NT2/D1 (cell line): Measurements from ENCODE around the gene CD58.
A peak's percentile ranks its signal among the peaks of the same experiment; 100 is the strongest.

Experiments
- DNase-seq: peaks from one replicate; pipeline ENCODE4 v3.0.0-alpha.2; 2011; ENCODE audit warnings: low read depth, low spot score
- H3K27me3 ChIP-seq: 2 replicates; pipeline ENCODE4 v1.6.0; 2011; ENCODE audit warnings: mild to moderate bottlenecking; ENCODE audit not compliant: insufficient read length, insufficient read depth
- H3K36me3 ChIP-seq: 2 replicates; pipeline ENCODE4 v1.6.1; 2011; ENCODE audit warnings: mild to moderate bottlenecking, low read length, mixed read lengths; ENCODE audit not compliant: insufficient read depth, insufficient read length
- H3K4me1 ChIP-seq: 2 replicates; pipeline ENCODE4 v1.5.1; 2011; ENCODE audit not compliant: insufficient read depth, insufficient read length
- H3K4me3 ChIP-seq: 2 replicates; pipeline ENCODE4 v1.5.1; 2011; ENCODE audit warnings: low read depth; ENCODE audit not compliant: insufficient read length
- H3K9ac ChIP-seq: 2 replicates; pipeline ENCODE4 v1.6.0; 2011; ENCODE audit warnings: low read depth; ENCODE audit not compliant: insufficient read length
- H3K9me3 ChIP-seq: 2 replicates; pipeline ENCODE4 v1.5.1; 2011; ENCODE audit warnings: mild to moderate bottlenecking, low read length; ENCODE audit not compliant: insufficient read depth
- SUZ12 ChIP-seq: IDR thresholded peaks from 2 replicates; pipeline ENCODE4 v1.6.1; 2011; ENCODE audit not compliant: insufficient read length, insufficient read depth; ENCODE audit errors: extremely low read depth
- YY1 ChIP-seq: IDR thresholded peaks from 2 replicates; pipeline ENCODE4 v1.6.1; 2011; ENCODE audit not compliant: insufficient read length, insufficient read depth
- ZNF274 ChIP-seq: IDR thresholded peaks from 2 replicates; pipeline ENCODE4 v1.6.1; 2011; ENCODE audit warnings: mild to moderate bottlenecking, low read depth, low read length

Gene CD58

DNA sequence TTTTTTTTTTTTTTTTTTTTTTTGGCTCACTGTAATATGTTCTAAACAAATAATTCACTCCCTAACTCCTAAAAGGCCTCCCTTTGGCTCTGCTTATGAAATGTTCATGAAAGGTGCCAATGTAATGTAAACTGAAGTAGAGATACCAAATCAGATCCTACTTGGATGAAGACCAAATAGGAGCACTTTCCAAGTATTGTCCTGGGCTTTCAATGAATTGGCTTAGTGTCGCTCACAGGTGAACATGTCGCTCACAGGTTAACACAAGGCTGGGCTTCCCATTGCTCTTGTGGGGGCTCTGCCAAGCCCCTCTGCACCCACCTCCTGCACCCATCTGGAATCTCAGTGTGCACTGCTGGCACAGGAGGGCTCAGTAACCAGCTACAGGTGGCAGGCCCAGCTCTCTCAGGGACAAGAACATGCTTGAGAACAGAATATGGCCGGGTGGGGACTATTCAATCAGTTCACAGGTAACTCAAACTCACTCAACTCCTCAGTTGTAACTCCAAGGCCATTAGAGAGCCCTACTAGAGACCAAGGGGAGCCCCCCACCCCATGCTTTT lies 10.6 kb upstream of the CD58 start:
- H3K4me3 ChIP-seq, result no peak overlapping the region
- H3K36me3 ChIP-seq, result peaks cover 43% of the 10 kb centered on the region
- no peaks in the 10 kb centered on the region for H3K27me3 ChIP-seq
- no peaks in the 10 kb centered on the region for H3K9me3 ChIP-seq
- no peak overlapping the region for H3K9ac ChIP-seq
- no peak for DNase-seq
- TF ChIP-seq SUZ12 (no peak), ZNF274 (no peak), YY1 (no peak)
- no peaks in the 10 kb centered on the region for H3K4me1 ChIP-seq

DNA sequence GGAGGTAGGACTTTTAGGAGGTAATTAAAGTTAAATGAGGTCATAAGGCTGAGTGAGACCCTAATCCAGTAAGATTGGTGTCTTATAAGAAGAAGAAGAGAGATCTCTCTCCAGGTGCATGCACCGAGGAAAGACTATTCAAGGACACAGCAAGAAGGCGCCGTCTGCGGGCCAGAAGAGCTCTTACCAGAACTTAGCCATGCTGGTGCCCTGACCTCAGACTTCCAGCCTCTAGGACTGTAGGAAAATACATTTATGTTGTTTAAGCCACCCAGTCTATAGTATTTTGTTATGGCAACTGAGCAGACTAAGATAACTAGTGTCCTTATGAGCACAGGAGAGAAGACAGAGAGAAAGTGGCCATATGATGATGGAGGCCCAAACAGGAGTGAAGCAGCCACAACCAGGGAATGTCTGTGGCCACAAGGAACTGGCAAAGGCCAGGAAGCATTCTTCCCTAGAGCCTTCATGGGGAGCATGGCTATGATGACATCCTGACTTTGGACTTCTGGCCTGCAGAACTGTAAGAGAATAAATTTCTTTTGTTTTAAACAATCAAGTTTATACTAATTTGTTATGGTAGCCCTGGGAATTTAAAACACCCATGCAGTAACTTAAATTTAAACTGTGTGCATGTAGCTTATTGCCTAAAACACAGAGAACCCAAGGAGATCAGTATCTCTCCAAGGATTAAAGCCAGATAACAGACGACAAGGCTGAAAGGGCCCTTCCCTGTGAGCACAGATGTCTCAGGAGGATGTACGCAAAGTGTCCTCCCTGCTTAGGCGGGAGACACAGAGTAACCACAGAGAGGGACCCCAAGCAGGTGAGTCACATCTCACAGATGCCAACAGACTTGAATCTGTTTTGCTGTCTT lies 9.9 kb upstream of the CD58 start:
- Histone ChIP-seq H3K36me3 (peaks cover 47% of the 10 kb centered on the region), H3K9ac (no peak overlapping the region), H3K4me3 (no peak overlapping the region), H3K4me1 (no peaks in the 10 kb centered on the region), H3K27me3 (no peaks in the 10 kb centered on the region), H3K9me3 (no peaks in the 10 kb centered on the region)
- no peak for DNase-seq
- TF ChIP-seq ZNF274 (no peak), YY1 (no peak), SUZ12 (no peak)

DNA sequence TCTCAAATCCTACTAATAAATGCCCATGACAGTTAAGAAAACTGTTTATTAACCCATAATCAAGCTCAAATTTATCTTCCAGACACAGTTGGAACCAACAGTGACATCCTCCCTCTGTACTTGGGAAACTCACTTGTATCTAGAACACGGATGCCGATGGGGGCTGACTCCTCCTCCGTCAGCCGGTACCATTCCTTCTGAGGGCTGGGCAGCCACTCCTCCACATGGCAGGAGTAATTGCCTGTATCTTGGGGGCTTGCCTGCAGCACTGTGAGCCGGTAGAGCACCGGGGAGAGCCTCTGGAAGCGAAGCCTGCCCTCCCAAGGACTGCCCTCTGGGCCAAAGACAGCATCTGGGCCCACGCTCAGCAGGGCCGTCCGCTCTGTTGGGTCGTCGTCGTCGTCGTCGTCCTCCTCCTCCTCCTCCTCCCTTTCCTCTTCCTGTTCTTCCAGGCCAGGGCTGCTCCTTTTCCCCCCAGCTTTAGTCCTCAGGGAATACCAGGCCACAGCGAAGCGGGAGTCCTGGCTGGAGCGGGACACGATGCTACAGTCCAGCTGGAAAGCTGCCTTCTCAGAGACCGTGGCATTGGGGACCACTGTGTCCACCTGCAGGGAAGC lies 8.5 kb upstream of the CD58 start:
- Histone ChIP-seq H3K4me1 (no peaks in the 10 kb centered on the region), H3K4me3 (no peak overlapping the region), H3K9me3 (no peaks in the 10 kb centered on the region), H3K27me3 (no peaks in the 10 kb centered on the region), H3K36me3 (peaks cover 37% of the 10 kb centered on the region), H3K9ac (no peak overlapping the region)
- TF ChIP-seq ZNF274, result no peak
- no peak for TF ChIP-seq YY1
- no peak for TF ChIP-seq SUZ12
- DNase-seq, result no peak

DNA sequence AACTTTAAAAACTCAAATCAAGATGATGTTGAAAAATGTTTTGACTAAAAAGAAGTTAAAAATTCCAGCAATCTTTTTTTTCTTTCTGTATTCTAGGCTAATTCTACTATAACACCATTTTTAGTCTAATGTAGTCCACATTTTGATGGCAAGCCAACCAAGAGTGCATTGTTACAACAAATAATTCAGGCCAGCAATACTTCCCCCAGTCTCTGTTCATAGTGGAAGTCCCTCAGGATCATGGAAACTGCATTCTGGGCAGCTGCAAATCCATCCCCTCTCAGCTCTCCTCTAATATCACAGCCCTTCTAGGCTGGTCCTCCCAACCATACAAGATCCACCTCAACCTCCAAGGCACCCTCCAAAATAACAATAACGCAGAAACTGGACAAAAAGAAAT lies 7.8 kb upstream of the CD58 start:
- H3K9me3 ChIP-seq, result no peaks in the 10 kb centered on the region
- no peaks in the 10 kb centered on the region for H3K4me1 ChIP-seq
- H3K27me3 ChIP-seq, result no peaks in the 10 kb centered on the region
- no peak for DNase-seq
- H3K4me3 ChIP-seq, result no peak overlapping the region
- no peak overlapping the region for H3K9ac ChIP-seq
- H3K36me3 ChIP-seq, result peaks cover 37% of the 10 kb centered on the region
- no peak for TF ChIP-seq ZNF274
- no peak for TF ChIP-seq YY1
- no peak for TF ChIP-seq SUZ12

DNA sequence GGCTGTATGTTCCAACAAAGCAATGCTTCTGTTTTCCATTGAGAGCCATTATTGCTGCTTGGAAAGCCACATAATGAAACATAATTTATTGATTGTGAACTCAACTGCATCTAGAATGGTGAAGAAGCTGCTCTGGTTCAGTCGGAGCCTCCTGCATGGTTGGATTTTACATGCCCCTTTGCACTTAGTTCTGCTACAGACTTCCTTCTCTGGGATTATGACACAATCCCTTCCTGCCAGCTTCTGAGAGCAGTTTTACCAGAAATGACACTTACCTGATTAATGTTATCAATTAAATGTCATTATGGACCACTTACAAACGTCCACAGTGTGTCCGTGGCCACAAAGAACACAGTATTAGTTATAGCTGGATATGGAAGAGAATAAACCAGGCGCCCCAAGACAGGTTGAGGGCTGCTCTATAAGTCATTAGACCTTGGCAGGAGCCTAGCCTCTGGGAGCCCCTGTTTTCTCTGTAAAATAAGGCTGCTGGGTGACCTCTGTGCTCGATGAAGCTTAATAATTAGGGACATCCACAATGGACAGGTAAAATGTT lies 7.0 kb upstream of the CD58 start:
- no peak for DNase-seq
- H3K9me3 ChIP-seq, result no peaks in the 10 kb centered on the region
- no peak overlapping the region for H3K4me3 ChIP-seq
- H3K36me3 ChIP-seq, result peaks cover 30% of the 10 kb centered on the region
- TF ChIP-seq SUZ12, result no peak
- H3K27me3 ChIP-seq, result no peaks in the 10 kb centered on the region
- no peaks in the 10 kb centered on the region for H3K4me1 ChIP-seq
- H3K9ac ChIP-seq, result no peak overlapping the region

DNA sequence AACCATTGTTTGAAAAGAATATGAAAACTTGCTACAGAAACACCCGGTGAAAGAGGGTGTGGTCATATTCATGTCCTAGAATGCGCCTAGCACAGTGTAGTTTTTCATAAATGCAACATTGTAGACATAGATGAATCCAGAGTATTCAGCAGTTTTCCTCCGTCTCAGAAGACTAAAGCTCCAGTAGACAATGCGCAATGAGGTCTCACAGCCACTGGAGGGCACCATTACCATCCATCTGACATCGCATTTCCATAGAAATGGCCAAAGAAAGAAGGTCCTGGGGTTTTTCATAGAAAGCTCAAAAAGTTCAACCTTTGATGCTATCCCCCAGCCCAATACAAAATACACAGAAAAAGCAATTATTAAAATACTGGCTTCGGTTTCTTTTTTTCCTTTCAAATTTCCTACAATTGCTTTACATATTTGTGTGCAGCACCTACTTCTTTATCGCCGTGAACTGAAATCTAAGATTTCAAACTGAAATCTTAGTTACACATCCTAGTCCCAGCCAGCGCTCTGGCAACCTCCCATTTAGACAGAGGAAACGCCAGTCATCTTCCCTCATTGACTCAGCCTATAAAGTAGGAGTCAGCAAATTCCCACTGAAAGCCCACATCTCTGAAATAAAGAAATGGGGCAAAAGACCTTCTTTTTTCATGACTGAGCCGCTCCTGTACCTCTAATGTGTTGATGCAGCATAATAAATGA lies 3.9 kb upstream of the CD58 start:
- Histone ChIP-seq H3K4me3 (no peak overlapping the region), H3K4me1 (peaks cover 18% of the 10 kb centered on the region), H3K27me3 (peaks cover 5% of the 10 kb centered on the region), H3K36me3 (peaks cover 28% of the 10 kb centered on the region), H3K9me3 (no peaks in the 10 kb centered on the region), H3K9ac (peak overlapping the region; percentile 0)
- peak; percentile 70 for DNase-seq
- TF ChIP-seq YY1 (no peak), SUZ12 (no peak)

DNA sequence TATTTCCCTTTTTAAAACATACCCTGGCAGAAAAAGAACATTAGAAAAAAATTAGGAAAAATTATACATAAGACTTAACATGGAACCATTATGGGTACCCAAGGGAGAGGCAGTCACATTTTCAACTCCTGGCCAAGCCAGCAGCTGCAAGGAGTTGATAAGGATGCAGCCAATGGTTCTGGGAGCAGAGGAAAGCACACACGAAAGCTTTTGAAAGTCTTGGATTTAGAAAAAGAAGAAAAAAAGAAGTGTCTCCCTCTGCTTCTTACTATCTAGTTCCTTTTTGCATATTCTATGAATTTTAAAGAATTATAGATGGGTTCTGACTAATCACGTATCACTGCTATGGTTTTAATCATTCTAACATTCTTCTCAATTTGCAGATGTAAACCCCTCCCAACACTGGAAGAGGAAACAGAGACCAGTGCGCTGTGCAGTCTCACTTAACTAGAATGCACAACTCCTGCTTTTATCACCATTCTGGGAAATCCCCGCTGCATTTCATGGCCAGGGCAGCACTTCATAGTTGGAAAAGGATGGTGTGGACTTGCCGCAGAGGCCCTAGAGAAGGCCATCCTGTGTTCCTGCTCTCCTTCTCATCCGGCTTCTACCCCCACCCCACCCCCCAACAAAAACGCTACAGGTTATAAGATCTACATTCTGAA lies 2.7 kb upstream of the CD58 start:
- H3K4me3 ChIP-seq, result no peak overlapping the region
- DNase-seq, result no peak
- H3K9me3 ChIP-seq, result no peaks in the 10 kb centered on the region
- peaks cover 19% of the 10 kb centered on the region for H3K4me1 ChIP-seq
- H3K27me3 ChIP-seq, result peaks cover 5% of the 10 kb centered on the region
- TF ChIP-seq ZNF274, result no peak
- TF ChIP-seq YY1, result no peak
- TF ChIP-seq SUZ12, result no peak
- H3K9ac ChIP-seq, result no peak overlapping the region
- H3K36me3 ChIP-seq, result peaks cover 26% of the 10 kb centered on the region
